ENCODE results near the gene MTERF4.

The MTERF4 gene

DNA sequence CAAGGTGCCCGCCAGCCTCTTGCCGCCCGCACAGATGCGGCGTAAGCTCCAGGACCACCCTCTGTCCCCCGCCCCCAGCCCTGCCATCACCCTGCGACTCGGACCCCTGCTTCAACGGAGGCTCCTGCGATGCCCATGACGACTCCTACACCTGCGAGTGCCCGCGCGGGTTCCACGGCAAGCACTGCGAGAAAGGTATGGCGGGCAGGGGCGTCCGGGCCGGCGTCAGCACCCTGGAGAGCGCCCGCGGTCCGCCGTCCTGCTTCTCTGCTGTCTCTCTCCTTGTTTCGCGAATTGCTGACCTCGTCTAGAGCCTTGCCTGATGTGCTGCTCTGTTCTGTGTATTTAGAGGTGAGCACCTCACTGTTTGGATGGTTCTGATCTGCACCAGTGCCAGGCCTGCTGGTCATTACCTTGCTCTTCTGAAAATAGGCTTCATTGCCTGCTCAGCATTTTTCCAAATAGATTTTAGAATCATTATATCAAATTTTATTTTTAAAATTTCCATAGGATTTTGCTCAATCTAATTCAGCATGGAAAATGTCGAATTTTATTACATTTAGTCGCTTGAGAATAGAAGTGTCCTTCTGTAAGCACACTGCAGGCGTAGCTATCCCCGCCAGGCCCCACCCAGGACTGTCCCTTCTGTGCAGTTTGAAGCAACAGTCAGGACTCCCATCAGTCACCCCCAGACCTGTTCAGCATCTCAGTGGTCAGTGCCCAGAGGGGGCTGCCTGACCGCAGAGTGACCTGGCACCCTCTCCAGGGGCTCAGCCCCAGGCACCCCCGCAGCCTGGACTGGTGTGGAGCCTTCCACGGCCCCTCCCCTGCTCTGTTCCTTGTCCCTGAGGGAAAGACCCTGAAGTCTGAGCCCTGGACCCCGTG is 52.1 kb downstream of the MTERF4 start:
- no peak for DNase-seq (ENCODE audit: low read depth)

DNA sequence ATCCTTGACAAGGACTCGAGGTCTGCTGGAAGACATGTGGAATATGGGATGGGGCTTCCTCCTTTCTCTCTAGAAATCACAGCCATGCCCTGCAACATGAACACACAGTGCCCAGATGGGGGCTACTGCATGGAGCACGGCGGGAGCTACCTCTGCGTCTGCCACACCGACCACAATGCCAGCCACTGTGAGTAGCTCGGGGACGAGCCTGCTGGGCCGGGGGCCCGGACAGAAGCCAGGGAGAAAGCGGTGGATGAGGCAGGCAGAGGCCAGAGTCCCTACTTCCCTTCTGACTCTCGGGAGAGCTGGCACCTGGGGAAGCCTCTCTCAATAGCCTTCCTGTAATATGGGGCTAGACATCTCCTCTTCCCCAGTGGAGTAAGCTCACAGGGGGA is 53.1 kb downstream of the MTERF4 start:
- DNase-seq (ENCODE audit: low read depth), result no peak

DNA sequence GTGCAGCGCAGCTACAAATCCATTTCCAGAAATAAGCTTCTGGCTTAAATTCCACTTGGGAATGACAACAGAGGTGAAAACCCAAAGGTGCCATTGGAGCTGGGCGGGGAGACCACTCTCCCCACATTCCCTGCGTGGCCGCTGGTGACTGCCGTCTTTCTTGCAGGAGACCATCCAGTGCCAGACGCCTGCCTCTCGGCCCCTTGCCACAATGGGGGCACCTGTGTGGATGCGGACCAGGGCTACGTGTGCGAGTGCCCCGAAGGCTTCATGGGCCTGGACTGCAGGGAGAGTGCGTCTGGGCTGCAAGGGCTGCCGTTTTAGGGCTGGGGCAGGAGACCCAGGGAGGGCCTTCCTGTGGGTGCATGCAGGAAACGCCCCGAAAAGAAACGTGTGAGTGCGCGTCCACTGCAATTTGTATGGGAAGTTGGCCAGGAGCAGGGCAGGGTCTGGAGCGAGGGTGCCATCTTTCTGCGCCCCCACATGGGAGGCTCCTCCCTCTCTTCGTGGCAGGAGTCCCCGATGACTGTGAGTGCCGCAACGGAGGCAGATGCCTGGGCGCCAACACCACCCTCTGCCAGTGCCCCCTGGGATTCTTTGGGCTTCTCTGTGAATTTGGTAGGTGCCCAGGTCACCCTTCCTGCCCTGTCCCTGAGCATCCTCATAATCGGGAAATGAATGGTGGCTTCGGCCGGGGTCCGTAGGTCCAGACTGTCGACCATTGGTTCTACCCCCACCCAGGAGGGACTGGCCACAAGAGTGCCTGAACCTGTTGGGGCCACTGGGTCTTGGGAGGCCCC is 53.7 kb downstream of the MTERF4 start:
- no peak for DNase-seq (ENCODE audit: low read depth)

DNA sequence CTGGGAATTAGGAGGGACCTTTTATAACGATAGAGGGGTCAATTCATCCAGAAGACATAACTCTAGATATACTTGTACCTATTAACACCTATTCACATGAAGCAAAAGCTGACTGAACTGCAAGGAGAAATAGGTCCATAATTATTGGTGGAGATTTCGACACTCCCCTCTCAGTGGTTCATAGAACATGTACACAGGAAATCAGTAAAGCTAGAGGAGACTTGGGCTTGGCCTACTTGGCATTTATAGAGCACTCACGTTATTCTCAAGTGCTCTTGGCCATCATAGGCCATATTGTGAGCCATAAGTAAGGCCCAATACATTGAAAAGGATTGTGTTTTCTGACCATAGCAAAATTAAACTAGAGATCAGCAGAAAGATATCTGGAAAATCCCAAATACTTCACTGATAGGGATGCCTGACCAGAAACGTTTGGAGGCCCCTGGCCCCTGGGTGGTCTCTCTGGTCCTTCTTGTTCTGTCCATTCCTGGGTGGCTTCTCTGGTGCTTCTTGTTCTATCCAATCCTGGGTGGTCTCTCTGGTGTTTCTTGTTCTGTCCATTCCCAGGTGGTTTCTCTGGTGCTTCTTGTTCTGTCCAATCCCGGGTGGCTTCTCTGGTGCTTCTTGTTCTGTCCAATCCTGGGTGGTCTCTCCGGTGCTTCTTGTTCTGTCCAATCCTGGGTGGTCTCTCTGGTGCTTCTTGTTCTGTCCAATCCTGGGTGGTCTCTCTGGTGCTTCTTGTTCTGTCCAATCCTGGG is 54.7 kb downstream of the MTERF4 start:
- DNase-seq (ENCODE audit: low read depth), result no peak
